D341Med (cell line): ENCODE measurements around the gene SOX1.

ENCODE experiments used
- DNase-seq: peaks from one replicate; pipeline ENCODE4 v3.0.0; 2012; ENCODE audit warnings: low spot score

Gene SOX1

GRCh38 chr13:112106478-112107141 lies 39.7 kb downstream of the SOX1 start:
- no peak for DNase-seq

DNA sequence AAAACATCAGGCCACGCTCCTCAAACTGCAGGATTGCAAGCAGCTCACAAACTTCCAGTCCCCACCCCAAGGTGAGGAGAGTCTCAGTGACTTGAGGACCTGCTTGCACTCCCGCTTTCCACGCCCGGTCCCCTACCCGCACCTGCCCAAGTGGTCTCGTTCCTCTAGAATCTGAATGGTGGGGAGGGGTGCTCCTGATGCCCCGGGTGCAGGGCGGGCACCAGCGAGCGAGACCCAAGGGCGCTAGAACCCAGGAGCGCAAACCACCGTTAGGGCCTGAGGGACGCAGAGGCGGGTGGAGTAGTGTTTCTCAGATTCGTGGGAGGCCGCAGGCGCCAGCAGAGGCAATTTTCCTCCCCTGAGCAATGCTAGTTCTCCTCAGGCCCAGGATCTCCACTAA lies 40.3 kb downstream of the SOX1 start:
- no peak for DNase-seq

GRCh38 chr13:112110479-112110878 lies 43.5 kb downstream of the SOX1 start:
- DNase-seq: no peak

DNA sequence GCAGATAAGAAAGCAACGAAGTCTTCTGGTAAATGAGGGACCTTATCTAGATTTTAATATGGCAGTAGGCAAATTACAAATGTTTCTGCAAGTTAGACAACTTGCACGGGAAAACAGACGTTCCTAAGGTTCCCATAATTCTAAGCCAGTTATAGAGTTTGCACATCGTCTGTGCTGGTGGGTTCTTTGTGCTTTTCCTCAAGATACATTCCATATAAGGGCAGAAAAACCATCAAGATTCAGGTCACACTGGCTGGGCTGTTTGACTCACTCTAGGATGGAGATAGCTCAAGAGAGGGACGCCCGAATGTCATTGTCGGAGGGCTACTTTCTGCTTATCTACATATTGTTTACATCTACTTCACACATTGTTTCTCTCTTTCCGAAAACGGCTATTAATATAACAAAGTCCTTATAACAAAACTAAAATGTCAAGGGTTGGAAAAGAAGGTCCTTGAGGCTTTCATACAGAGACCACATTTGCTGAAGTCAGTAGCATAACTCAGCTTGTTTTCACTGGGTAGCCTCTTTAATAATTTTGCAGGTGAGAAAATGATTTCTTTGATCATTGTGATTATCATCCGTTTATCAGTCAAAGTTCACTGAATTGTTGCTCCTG lies 44.4 kb downstream of the SOX1 start:
- no peak for DNase-seq

DNA sequence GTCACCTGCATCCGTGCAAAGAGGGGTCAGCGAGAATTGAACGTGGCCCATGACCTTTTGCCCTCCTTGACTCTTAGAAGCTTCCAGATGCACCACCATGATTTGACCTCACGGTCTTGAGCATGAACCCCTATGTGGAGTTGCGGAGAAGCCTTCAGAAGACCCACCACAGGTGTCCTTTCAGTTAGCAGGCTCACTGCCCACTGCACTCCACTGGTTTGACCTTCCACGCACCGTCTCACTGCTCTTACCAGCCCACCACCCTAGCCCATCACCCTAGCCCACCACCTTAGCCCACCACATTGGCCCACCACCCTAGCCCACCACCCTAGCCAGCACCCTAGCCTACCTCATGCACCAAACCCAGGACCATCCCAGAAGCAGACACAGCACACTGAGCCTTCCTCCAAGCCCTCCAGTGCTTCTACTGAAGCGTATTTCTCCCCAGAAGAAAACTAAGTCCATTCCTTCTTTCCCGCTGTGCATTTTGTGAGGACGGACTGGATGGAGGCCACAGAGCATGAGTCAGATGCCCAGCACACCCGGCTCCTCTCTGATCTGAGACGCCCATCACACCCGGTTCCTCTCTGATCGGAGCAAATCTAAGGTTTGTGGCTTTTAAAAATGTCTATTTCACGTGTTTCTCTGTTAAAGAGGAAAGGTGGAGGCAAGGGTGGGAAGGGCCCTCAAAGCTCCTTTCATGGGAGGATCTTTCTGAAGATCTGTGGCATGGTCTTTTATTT lies 45.8 kb downstream of the SOX1 start:
- no peak for DNase-seq

- DNase-seq: no peak
Measured at GRCh38 chr13:112113348-112113747, 46.4 kb downstream of the SOX1 start.

GRCh38 chr13:112113851-112114250 lies 46.9 kb downstream of the SOX1 start:
- no peak for DNase-seq

DNA sequence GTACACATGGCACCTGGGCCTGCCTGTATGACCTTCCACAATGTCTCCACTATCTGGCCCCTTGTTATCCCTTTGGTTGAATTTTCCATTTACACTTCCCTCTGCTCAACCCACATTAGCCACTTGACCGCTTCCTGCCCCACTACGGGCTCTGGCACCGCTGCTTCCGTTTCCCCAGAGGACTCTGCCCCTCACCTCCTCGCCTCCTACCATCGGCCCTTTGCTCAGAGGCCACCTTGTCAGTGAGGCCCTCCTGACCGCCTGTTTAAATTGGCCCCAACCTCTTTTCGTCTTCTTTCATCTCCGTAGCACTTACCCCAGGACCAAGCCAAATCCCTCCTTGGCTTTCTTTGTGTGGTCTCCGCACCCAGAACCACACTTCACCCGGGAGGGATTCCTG lies 47.4 kb downstream of the SOX1 start:
- no peak for DNase-seq

GRCh38 chr13:112115403-112116091 lies 48.6 kb downstream of the SOX1 start:
- DNase-seq: no peak

DNA sequence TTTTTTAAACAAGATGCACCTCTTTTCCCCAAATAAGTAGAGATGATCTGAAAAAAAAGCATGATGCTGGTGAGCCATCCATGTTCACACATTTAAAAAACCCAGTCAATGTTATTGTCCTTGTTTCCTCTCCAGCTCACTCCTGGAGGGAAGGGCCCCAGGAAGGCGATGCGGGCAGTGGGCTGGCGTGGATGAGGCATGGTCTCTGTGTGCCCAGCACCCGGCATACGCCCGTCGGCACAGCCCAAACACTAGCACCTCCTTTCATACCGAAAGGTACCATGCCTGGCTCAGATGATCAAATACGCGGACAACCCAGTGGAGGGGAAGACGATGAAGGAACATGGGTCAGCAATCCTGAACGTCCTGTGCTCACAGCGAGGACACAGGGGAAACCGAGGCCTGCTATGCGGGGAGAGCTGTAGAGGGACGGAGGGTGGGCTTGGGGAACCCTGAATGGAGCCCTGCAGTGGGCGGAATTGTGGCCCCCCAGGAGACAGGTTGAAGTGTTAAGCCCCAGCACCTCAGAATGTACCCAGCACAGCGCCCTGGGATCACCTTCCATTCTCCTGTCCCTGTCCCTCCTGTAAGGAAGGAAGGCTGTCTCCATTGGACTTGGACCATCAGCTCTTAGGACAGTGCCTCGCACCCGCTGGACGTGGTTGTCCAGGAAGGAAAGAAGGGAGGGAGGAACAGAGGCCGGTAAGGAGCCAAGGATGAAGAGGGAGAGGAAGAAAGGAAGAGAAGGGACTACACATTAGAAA lies 49.4 kb downstream of the SOX1 start:
- no peak for DNase-seq

DNA sequence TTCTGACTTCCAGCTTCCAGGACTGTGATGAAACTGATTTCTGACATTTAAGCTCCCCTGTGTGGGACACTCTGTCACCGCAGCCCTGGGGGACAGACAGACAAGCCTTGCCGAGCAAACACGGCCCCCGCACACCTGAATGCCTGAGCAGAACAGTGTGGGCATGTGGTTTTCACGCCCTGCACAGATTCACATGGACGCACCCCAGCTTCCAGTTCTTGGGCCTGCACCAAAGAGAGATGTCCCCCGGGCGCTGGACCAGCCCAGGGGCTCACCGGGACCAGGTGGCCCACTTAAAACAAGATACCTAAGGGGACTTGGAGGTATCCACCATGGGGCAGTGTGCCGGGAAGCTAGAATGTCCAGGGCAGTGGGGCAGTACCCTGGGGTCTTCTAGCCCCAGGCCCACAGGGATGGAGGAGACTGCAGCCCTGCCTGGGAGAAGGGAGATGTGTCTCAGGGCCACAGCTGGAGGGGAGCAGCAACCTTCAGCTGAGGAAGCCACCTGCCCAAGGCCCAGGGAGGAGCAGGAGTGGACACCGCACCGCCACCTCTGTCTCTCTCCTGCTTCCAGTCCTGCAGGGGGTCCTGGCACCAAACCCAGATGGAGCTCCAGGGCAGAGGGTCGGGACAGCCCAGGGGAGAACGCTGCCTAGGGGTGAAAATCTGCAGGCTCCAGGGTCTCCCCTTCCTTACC lies 50.5 kb downstream of the SOX1 start:
- DNase-seq: no peak

- DNase-seq: no peak
Measured at GRCh38 chr13:112117955-112118302, 51.0 kb downstream of the SOX1 start.

DNA sequence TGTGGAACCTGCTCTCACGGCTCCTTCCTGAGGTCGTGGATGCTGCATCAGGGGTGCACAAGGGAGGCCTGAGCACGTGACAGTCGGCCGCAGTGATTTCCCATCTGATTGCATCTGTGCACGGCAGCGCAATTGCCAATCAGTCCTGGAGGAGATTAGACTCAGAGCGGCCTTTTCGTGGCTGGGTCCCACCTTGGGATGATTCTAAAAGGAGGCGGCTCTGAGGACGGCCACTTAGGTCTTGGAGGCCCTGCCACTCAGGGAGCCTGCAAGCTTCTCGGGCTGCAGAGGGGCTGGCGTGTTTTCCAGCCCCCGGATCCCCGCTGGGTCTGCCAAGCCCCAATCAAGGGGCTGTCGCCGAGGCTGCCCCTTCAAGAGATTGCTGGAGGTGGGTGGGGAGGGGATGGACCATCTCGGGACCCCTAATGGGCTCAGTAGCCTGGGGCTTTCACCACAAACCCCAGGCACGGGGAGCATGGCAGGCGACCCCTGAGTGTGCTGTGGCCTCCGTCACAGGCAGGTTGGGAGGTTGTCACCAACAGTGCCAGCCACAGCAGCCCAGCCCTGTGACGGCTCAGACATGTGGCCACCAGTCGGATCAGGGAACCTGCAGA lies 51.6 kb downstream of the SOX1 start:
- no peak for DNase-seq

DNA sequence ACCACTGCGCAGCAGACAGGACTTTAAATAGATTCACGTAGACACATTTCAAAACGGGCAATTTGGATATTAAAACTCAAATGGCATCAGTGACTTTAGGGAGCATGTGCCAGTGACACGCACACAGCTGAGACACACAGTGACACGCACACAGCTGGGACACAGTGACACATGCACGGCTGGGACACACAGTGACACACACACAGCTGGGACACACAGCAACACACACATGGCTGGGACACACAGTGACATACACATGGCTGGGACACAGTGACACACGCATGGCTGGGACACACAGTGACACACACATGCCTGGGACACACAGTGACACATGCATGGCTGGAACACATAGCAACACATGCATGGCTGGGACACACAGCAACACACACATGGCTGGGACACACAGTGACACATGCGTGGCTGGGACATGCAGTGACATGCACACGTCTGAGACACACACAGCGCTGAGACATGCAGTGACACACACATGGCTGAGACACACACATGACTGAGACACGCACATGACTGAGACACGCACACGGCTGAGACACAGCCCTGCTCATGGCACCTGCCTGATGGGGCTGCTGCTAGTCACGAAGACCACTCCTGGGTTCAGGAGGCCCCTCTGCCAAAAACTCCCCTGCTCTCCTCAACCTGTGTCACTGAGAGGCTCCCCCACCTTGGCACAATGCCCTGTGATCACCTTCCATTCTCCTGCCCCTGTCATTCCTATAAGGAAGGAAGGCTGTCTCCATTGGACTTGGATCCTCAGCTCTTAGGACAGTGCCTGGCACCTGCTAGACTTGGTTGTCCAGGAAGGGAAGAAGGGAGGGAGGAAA lies 52.5 kb downstream of the SOX1 start:
- no peak for DNase-seq

GRCh38 chr13:112120031-112120373 lies 53.1 kb downstream of the SOX1 start:
- DNase-seq: no peak
